GM20431 (cell line): Measurements from ENCODE around the gene KCNQ4.

Experiments used
- in situ Hi-C: fragments of 300-500 bp; cut with MseI, MboI; formaldehyde crosslinking; loops from one replicate; pipeline ENCODE4 v1.15.0; 2020; ENCODE audit warnings: low sequenced_read_pairs; ENCODE audit not compliant: unreplicated experiment

KCNQ4 gene

GRCh38 chr1:40753142-40753882 is 30.3 kb upstream of the KCNQ4 start:
- in situ Hi-C loops = no loop called here

GRCh38 chr1:40754201-40754600 is 29.4 kb upstream of the KCNQ4 start:
- in situ Hi-C loops = no loop called here

- in situ Hi-C loops = no loop called here
Measured at GRCh38 chr1:40755067-40755466, 28.5 kb upstream of the KCNQ4 start.

- in situ Hi-C loops = no loop called here
Measured at GRCh38 chr1:40756523-40756922, 27.1 kb upstream of the KCNQ4 start.

- in situ Hi-C loops = no loop called here
Measured at GRCh38 chr1:40757084-40757483, 26.5 kb upstream of the KCNQ4 start.

GRCh38 chr1:40758004-40758403 is 25.6 kb upstream of the KCNQ4 start:
- in situ Hi-C loops = no loop called here

- in situ Hi-C loops = no loop called here
Measured at GRCh38 chr1:40758578-40759343, 24.8 kb upstream of the KCNQ4 start.

- in situ Hi-C loops = no loop called here
Measured at GRCh38 chr1:40760984-40761383, 22.6 kb upstream of the KCNQ4 start.

- in situ Hi-C loops = no loop called here
Measured at GRCh38 chr1:40762144-40762923, 21.3 kb upstream of the KCNQ4 start.

GRCh38 chr1:40763742-40764532 is 19.6 kb upstream of the KCNQ4 start:
- in situ Hi-C loops = no loop called here

- in situ Hi-C loops = no loop called here
Measured at GRCh38 chr1:40764981-40765380, 18.6 kb upstream of the KCNQ4 start.

GRCh38 chr1:40766017-40766416 is 17.6 kb upstream of the KCNQ4 start:
- in situ Hi-C loops = no loop called here

GRCh38 chr1:40766560-40766959 is 17.0 kb upstream of the KCNQ4 start:
- in situ Hi-C loops = no loop called here

- in situ Hi-C loops = no loop called here
Measured at GRCh38 chr1:40768146-40768990, 15.2 kb upstream of the KCNQ4 start.

GRCh38 chr1:40769815-40770214 is 13.8 kb upstream of the KCNQ4 start:
- in situ Hi-C loops = no loop called here

- in situ Hi-C loops = no loop called here
Measured at GRCh38 chr1:40770296-40771070, 13.1 kb upstream of the KCNQ4 start.

GRCh38 chr1:40772146-40772955 is 11.2 kb upstream of the KCNQ4 start:
- in situ Hi-C loops = no loop called here
